Keratinocyte (primary cell): ENCODE results near the gene CCDC61. TPM values are rescaled to one million over a fixed set of nuclear protein-coding genes. Genes with fewer than 3 reads are reported as not detected.

Source experiments
- DNase-seq: peaks from one replicate; pipeline ENCODE4 v3.0.0-alpha.2; 2011; ENCODE audit warnings: low read depth, missing footprints, low spot score
- FAIRE-seq: peaks from 2 replicates; lab custom pipeline; 2011; peaks lifted over from hg19 to GRCh38; lab: Jason Lieb, UNC
- H2AFZ ChIP-seq: 2 replicates; pipeline ENCODE4 v1.6.0; 2012; ENCODE audit warnings: low read length, control low read depth, inconsistent platforms; ENCODE audit not compliant: control insufficient read depth
- H3K27ac ChIP-seq: 2 replicates; pipeline ENCODE4 v1.5.1; 2011; ENCODE audit warnings: low read length; ENCODE audit not compliant: control insufficient read depth, insufficient read depth
- H3K27me3 ChIP-seq: 3 replicates; pipeline ENCODE4 v1.6.0; 2011; ENCODE audit warnings: low read length; ENCODE audit not compliant: control insufficient read depth, insufficient read depth; ENCODE audit errors: extremely low read depth
- H3K36me3 ChIP-seq, 2 experiments: 2 replicates in 1 of 2; 3 replicates in 1 of 2; pipeline ENCODE4 v1.5.1; 2011; ENCODE audit warnings: low read length in 2 of 2, mild to moderate bottlenecking in 1 of 2; ENCODE audit not compliant: control insufficient read depth in 2 of 2, insufficient read depth in 2 of 2; ENCODE audit errors: extremely low read depth in 1 of 2
- H3K4me1 ChIP-seq: 3 replicates; pipeline ENCODE4 v1.5.1; 2011; ENCODE audit warnings: low read length; ENCODE audit not compliant: control insufficient read depth, insufficient read depth; ENCODE audit errors: extremely low read depth
- H3K4me2 ChIP-seq: 3 replicates; pipeline ENCODE4 v1.6.0; 2011; ENCODE audit warnings: low read depth, low read length; ENCODE audit not compliant: control insufficient read depth, insufficient read depth; ENCODE audit errors: extremely low read depth
- H3K4me3 ChIP-seq, 3 experiments: fragments of 200-600 bp in 1 of 3; sonication (generic) in 1 of 3; 2 replicates in 2 of 3; 3 replicates in 1 of 3; pipeline ENCODE4 v1.5.1; 2011 to 2016; ENCODE audit warnings: low read length in 3 of 3, mild to moderate bottlenecking in 3 of 3, control low read depth in 2 of 3, inconsistent platforms in 1 of 3, low read depth in 1 of 3, mixed read lengths in 1 of 3, mixed run types in 1 of 3, moderate library complexity in 1 of 3; ENCODE audit not compliant: control insufficient read depth in 2 of 3, insufficient read depth in 2 of 3; ENCODE audit errors: extremely low read depth in 1 of 3
- H3K79me2 ChIP-seq: 2 replicates; pipeline ENCODE4 v1.6.0; 2012; ENCODE audit warnings: low read length; ENCODE audit not compliant: control insufficient read depth, insufficient read depth
- H3K9ac ChIP-seq: 3 replicates; pipeline ENCODE4 v1.6.0; 2011; ENCODE audit warnings: low read length; ENCODE audit not compliant: control insufficient read depth, insufficient read depth; ENCODE audit errors: extremely low read depth
- H3K9me1 ChIP-seq: 3 replicates; pipeline ENCODE4 v1.6.0; 2011; ENCODE audit warnings: low read length; ENCODE audit not compliant: control insufficient read depth, insufficient read depth; ENCODE audit errors: extremely low read depth
- H3K9me3 ChIP-seq: 2 replicates; pipeline ENCODE4 v1.5.1; 2012; ENCODE audit warnings: low read depth, low read length; ENCODE audit not compliant: control insufficient read depth
- H4K20me1 ChIP-seq: 3 replicates; pipeline ENCODE4 v1.6.0; 2011; ENCODE audit warnings: low read length; ENCODE audit not compliant: control insufficient read depth, insufficient read depth; ENCODE audit errors: extremely low read depth
- EZH2 ChIP-seq: IDR thresholded peaks from one replicate; pipeline ENCODE4 v1.6.1; 2012; ENCODE audit warnings: inconsistent platforms, mild to moderate bottlenecking, low read length, moderate library complexity
- dilution Hi-C: fragments of 300-500 bp; cut with MboI; formaldehyde crosslinking; loops from one replicate; pipeline ENCODE4 v1.7.0; 2020; ENCODE audit warnings: low sequenced_read_pairs; ENCODE audit not compliant: extremely low pct_ligation_motif_present
- polyA plus RNA-seq, 5 experiments: library from polyadenylated mRNA; depleted of rRNA in 3 of 5; stranded (reverse) in 3 of 5; stranded (forward) in 1 of 5; unstranded in 1 of 5; fragments of >200 nt; gene quantifications; 1 replicate in 1 of 5; 2 replicates in 3 of 5; 3 replicates in 1 of 5; pipeline versions ENCODE4 v1.2.1 to v1.2.3, GENCODE V29; 2011 to 2012; ENCODE audit warnings: missing spikeins in 2 of 5, low read depth in 1 of 5, low replicate concordance in 1 of 5
- TF ChIP-seq, protein P1 (sequence below), 3 experiments: IDR thresholded peaks in 1 of 3; conservative IDR thresholded peaks in 1 of 3; optimal IDR thresholded peaks in 1 of 3; 2 replicates in 2 of 3; 3 replicates in 1 of 3; pipeline versions ENCODE3 to v1.5.1; 2011; ENCODE audit warnings: low read length in 3 of 3, mild to moderate bottlenecking in 3 of 3, moderate library complexity in 2 of 3, control low read depth in 1 of 3, inconsistent platforms in 1 of 3; ENCODE audit not compliant: insufficient read depth in 2 of 3; ENCODE audit errors: extremely low read depth in 1 of 3

CCDC61 gene
- polyA plus RNA-seq, 1 donor (not counting 4 experiments of a cell fraction or from before 2014, with no cell fraction given) = 5.8 TPM

DNA sequence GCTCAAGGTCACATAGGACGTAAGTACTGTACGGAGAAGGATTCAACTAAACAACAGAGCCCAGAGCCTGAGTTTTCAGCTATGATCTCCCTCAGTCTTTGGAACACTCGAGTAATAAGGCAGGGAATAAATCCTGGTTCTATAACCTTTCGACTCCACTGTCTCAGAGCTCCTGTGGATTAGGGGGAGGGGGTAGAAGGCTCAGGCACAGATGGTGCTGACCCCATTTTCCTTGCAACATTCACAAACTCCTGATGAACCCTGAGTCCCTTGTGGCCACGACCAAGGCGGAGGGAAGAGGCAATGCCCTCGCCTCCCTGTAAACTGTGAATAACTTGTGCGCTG lies 43.0 kb upstream of the CCDC61 start:
- Histone ChIP-seq H3K79me2 (no peaks in the 10 kb centered on the region), H2AFZ (no peak overlapping the region), H3K4me1 (peaks cover 31% of the 10 kb centered on the region), H3K9me1 (no peaks in the 10 kb centered on the region), H4K20me1 (no peaks in the 10 kb centered on the region), H3K4me3 (no peak overlapping the region), H3K27me3 (no peaks in the 10 kb centered on the region), H3K4me2 (no peak overlapping the region), H3K36me3 (no peaks in the 10 kb centered on the region), H3K9me3 (no peaks in the 10 kb centered on the region), H3K9ac (no peak overlapping the region), H3K27ac (no peak overlapping the region)
- FAIRE-seq = no peak
- no peak for DNase-seq
- dilution Hi-C loops = no loop called here
- TF ChIP-seq EZH2 = no peak
- TF ChIP-seq, protein P1, sequence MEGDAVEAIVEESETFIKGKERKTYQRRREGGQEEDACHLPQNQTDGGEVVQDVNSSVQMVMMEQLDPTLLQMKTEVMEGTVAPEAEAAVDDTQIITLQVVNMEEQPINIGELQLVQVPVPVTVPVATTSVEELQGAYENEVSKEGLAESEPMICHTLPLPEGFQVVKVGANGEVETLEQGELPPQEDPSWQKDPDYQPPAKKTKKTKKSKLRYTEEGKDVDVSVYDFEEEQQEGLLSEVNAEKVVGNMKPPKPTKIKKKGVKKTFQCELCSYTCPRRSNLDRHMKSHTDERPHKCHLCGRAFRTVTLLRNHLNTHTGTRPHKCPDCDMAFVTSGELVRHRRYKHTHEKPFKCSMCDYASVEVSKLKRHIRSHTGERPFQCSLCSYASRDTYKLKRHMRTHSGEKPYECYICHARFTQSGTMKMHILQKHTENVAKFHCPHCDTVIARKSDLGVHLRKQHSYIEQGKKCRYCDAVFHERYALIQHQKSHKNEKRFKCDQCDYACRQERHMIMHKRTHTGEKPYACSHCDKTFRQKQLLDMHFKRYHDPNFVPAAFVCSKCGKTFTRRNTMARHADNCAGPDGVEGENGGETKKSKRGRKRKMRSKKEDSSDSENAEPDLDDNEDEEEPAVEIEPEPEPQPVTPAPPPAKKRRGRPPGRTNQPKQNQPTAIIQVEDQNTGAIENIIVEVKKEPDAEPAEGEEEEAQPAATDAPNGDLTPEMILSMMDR (optimal IDR thresholded peaks at IDR 0.05 in 1 of 3, IDR thresholded peaks at IDR 0.05 in 1 of 3, conservative IDR thresholded peaks at IDR 0.05 in 1 of 3; ENCODE audit: extremely low read depth in 1 of 3, insufficient read depth in 2 of 3, low read length in 3 of 3) = no peak

DNA sequence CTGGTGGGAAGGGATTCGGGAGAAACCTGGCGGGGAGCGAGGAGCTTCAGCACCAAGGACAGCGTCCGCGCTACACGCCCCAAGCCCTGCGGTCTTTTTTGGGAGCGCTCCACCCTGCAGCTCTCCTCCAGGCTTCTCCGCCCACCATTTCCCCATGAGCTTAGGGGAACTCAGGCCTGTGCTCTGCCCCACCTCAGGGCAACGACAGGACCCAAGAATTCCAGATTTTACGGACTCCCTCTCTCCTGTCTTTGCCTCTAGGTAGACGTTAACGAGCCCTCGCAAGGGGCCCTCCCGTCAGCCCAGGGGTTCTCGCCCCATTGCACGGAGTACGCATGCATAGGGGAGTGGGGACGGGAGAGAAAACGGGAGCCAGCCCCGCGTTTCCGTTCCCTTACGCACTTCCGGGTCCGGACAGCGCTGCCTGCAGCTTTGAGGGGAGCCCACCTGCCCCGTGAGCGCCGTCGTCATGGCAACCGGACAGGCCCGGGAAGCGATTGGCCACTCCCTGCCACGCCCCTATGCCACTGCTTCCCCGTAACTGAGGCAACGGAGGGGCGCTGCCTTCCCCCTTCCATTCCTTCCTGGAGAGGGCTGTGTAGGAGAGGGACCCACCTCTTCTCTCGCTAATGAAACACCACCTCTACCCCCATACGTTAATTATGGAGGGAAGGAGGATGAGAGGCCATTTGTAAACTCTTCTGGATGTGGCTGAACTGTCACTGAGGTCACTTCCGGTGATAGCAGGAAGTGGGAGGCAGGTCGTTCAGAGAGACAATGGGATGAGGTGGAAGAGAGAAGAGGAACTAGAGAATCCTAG lies 42.4 kb upstream of the CCDC61 start:
- Histone ChIP-seq H3K36me3 (no peaks in the 10 kb centered on the region), H3K27me3 (no peaks in the 10 kb centered on the region), H4K20me1 (no peaks in the 10 kb centered on the region), H2AFZ (no peak overlapping the region), H3K9me3 (no peaks in the 10 kb centered on the region), H3K4me3 (peak overlapping the region in 2 of 3 experiments; percentile 5 to 32), H3K9me1 (no peaks in the 10 kb centered on the region), H3K4me2 (peak overlapping the region; percentile 71), H3K27ac (no peak overlapping the region), H3K79me2 (no peaks in the 10 kb centered on the region), H3K9ac (no peak overlapping the region), H3K4me1 (peaks cover 29% of the 10 kb centered on the region)
- no peak for TF ChIP-seq EZH2
- TF ChIP-seq, protein P1 (optimal IDR thresholded peaks at IDR 0.05 in 1 of 3, IDR thresholded peaks at IDR 0.05 in 1 of 3, conservative IDR thresholded peaks at IDR 0.05 in 1 of 3; ENCODE audit: extremely low read depth in 1 of 3, insufficient read depth in 2 of 3, low read length in 3 of 3) = no peak
- dilution Hi-C loops = no loop called here
- DNase-seq = no peak
- no peak for FAIRE-seq
